ENCODE data around the gene ULBP2. TPM values are rescaled to one million over a fixed set of nuclear protein-coding genes. Genes with fewer than 3 reads are reported as not detected.
"Not testable (repeated sequence)": the region's sequence is repeated elsewhere in the genome, so short reads cannot be mapped to it uniquely, and the experiment has no call there.

ULBP2 gene
- total RNA-seq, 4 donors from 2014 or later = 0.39 to 0.74 TPM; not detected in 2

- Histone ChIP-seq H3K4me1 (peaks cover 0 to 11% (median 0%) of the 10 kb centered on the region in 3 donors), H3K27me3 (peaks cover 95% of the 10 kb centered on the region)
- not testable (repeated sequence) for H3K9me3 ChIP-seq, ATAC-seq, H3K36me3 ChIP-seq, H3K4me3 ChIP-seq, H3K27ac ChIP-seq
- 20 to 22% methylated on average over 1 to 7 of the region's 21 CpGs for WGBS, 2 donors (ENCODE audit: low coverage in 1 of 2)
Observed at GRCh38 chr6:149954984-149955653, 13.3 kb downstream of the ULBP2 start.

DNA sequence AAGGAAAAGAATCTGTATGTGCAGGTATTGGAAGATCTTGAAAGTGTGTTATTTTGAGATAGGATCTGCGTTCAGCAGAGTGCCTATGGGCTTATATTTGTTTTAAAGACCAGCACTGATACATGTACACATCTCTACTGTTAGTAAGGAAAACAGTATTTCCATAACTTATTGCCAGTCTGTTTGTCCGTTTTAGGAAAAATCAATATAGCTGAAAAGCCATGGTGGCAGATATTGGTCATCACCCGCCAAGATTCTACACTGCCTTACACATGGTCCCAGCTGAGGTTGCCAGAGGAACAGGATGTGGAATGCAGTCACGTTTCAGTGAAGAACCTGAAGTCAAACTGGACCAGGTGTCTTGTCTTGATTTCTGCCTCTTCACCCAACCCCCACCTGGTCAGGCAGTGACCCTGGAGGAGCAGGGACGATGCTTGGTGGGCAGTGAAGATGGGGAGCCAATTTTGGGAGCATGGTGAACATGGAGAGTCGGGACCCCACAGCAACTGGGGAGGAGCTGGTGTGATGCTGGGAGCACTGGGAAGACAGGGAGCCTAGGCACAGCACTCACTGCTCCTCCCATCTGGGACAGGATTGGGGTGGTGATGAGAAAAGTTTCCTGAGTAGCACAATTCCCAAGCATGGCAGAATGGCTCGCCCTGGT is 14.0 kb downstream of the ULBP2 start:
- not testable (repeated sequence) for H3K36me3 ChIP-seq, H3K9me3 ChIP-seq, H3K4me3 ChIP-seq, H3K27ac ChIP-seq, ATAC-seq
- Histone ChIP-seq H3K27me3 (peaks cover 95% of the 10 kb centered on the region), H3K4me1 (peaks cover 0 to 11% (median 0%) of the 10 kb centered on the region in 3 donors)
- WGBS, 2 donors (ENCODE audit: low coverage in 1 of 2) = 21 to 45% methylated on average over 5 to 7 of the region's 7 CpGs

DNA sequence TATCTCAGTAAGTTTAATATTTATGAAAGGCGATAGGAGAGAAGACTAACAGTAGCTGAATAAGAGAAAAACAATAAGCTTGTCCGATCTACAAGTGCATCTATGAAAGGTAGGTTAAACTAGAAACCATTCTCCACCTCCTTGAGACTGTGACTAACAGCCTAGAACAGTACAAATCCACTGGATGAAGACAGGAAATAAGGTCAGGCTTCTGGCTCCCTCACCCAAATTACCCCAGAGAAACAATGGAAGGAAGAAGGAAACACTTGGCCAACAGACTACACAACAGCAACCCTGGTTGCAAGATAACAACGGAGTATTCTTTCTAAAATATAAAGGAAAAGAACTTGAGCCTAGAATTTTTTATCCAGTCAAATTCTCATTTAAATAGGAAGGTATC is 16.3 kb downstream of the ULBP2 start:
- H3K27me3 ChIP-seq = peaks cover 96% of the 10 kb centered on the region
- 54 to 65% methylated on average over 3 of the region's 3 CpGs for WGBS, 2 donors (ENCODE audit: low coverage in 1 of 2)

GRCh38 chr6:149959806-149960205 is 18.0 kb downstream of the ULBP2 start:
- not testable (repeated sequence) for H3K9me3 ChIP-seq, H3K27ac ChIP-seq, ATAC-seq, H3K36me3 ChIP-seq, H3K4me3 ChIP-seq
- Histone ChIP-seq H3K27me3 (peaks cover 96% of the 10 kb centered on the region), H3K4me1 (peaks cover 0 to 19% (median 11%) of the 10 kb centered on the region in 3 donors)
- 50 to 67% methylated on average over 1 to 4 of the region's 4 CpGs for WGBS, 2 donors (ENCODE audit: low coverage in 1 of 2)

More for the DNA sequence above, 16.3 kb downstream of the ULBP2 start:
- H3K4me3 ChIP-seq, H3K36me3 ChIP-seq, H3K27ac ChIP-seq, ATAC-seq, H3K9me3 ChIP-seq: not testable (repeated sequence)
- H3K4me1 ChIP-seq = peaks cover 0 to 12% (median 0%) of the 10 kb centered on the region in 3 donors

GRCh38 chr6:149960488-149960887 is 18.7 kb downstream of the ULBP2 start:
- no peak for ATAC-seq
- H3K27me3 ChIP-seq = peaks cover 97% of the 10 kb centered on the region
- TF ChIP-seq, protein P1, sequence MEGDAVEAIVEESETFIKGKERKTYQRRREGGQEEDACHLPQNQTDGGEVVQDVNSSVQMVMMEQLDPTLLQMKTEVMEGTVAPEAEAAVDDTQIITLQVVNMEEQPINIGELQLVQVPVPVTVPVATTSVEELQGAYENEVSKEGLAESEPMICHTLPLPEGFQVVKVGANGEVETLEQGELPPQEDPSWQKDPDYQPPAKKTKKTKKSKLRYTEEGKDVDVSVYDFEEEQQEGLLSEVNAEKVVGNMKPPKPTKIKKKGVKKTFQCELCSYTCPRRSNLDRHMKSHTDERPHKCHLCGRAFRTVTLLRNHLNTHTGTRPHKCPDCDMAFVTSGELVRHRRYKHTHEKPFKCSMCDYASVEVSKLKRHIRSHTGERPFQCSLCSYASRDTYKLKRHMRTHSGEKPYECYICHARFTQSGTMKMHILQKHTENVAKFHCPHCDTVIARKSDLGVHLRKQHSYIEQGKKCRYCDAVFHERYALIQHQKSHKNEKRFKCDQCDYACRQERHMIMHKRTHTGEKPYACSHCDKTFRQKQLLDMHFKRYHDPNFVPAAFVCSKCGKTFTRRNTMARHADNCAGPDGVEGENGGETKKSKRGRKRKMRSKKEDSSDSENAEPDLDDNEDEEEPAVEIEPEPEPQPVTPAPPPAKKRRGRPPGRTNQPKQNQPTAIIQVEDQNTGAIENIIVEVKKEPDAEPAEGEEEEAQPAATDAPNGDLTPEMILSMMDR (IDR thresholded peaks at IDR 0.05) = no peak
- TF ChIP-seq EP300 (IDR thresholded peaks at IDR 0.05) = no peak
- no peak for TF ChIP-seq POLR2AphosphoS5 (IDR thresholded peaks at IDR 0.05)
- no peak for TF ChIP-seq POLR2A (IDR thresholded peaks at IDR 0.05)

GRCh38 chr6:149961728-149962425 is 20.1 kb downstream of the ULBP2 start:
- H3K27me3 ChIP-seq = peaks cover 97% of the 10 kb centered on the region
- peaks cover 0 to 26% (median 17%) of the 10 kb centered on the region in 3 donors for H3K4me1 ChIP-seq
- WGBS, 2 donors (ENCODE audit: low coverage in 1 of 2) = 70 to 73% methylated on average over 3 to 4 of the region's 6 CpGs
- H3K27ac ChIP-seq = no peak overlapping the region
- TF ChIP-seq POLR2A (IDR thresholded peaks at IDR 0.05) (no peak), POLR2AphosphoS5 (IDR thresholded peaks at IDR 0.05) (no peak), EP300 (IDR thresholded peaks at IDR 0.05) (no peak)
- TF ChIP-seq, protein P1 (IDR thresholded peaks at IDR 0.05) = no peak
- H3K9me3 ChIP-seq = no peaks in the 10 kb centered on the region
- no peak for ATAC-seq
- H3K36me3 ChIP-seq = no peaks in the 10 kb centered on the region
- no peak overlapping the region for H3K4me3 ChIP-seq

More at GRCh38 chr6:149960488-149960887, 18.7 kb downstream of the ULBP2 start:
- Histone ChIP-seq H3K27ac (no peak overlapping the region), H3K9me3 (no peaks in the 10 kb centered on the region), H3K36me3 (no peaks in the 10 kb centered on the region), H3K4me3 (no peak overlapping the region), H3K4me1 (peaks cover 0 to 25% (median 17%) of the 10 kb centered on the region in 3 donors)
- WGBS, 2 donors (ENCODE audit: low coverage in 1 of 2) = no CpG with 5 or more reads among the region's 6 CpGs

Data from gastroesophageal sphincter (tissue), 4 donors.